HCT116 (cell line): ENCODE measurements around the gene CDK14.

Experiments used
- CEBPB ChIP-seq: IDR thresholded peaks from 2 replicates; pipeline ENCODE4 v1.6.1; 2012; ENCODE audit warnings: low read depth
- ELF1 ChIP-seq: IDR thresholded peaks from 2 replicates; pipeline ENCODE4 v1.6.1; 2012; ENCODE audit warnings: low read depth, borderline replicate concordance
- EZH2 ChIP-seq: fragments of 200-600 bp; sonication (generic); IDR thresholded peaks from 2 replicates; pipeline ENCODE4 v1.6.1; 2017; ENCODE audit warnings: antibody characterized with exemption, mixed run types
- POLR2A ChIP-seq: IDR thresholded peaks from 2 replicates; pipeline ENCODE4 v1.7.0; 2011; ENCODE audit warnings: borderline replicate concordance; ENCODE audit not compliant: insufficient read depth, insufficient read length; ENCODE audit errors: extremely low read depth
- SP1 ChIP-seq: IDR thresholded peaks from 2 replicates; pipeline ENCODE4 v1.6.1; 2012; ENCODE audit warnings: low read depth
- ZNF274 ChIP-seq: fragments of 200-500 bp; sonication (Bioruptor generic); IDR thresholded peaks from 2 replicates; pipeline ENCODE4 v1.6.1; 2014; ENCODE audit warnings: mild to moderate bottlenecking, low read depth, low read length, inconsistent platforms
- TF ChIP-seq, protein P1 (sequence below), 3 experiments: fragments of 200-600 bp in 1 of 3; sonication (generic) in 1 of 3; IDR thresholded peaks in 2 of 3; conservative IDR thresholded peaks in 1 of 3; 2 replicates each; pipeline ENCODE4 v1.5.1; 2012 to 2017; ENCODE audit warnings: low read depth in 2 of 3, low read length in 2 of 3, antibody characterized with exemption in 1 of 3, borderline replicate concordance in 1 of 3, control low read depth in 1 of 3, mild to moderate bottlenecking in 1 of 3, mixed read lengths in 1 of 3, mixed run types in 1 of 3, moderate library complexity in 1 of 3; ENCODE audit not compliant: insufficient read depth in 1 of 3

DNA sequence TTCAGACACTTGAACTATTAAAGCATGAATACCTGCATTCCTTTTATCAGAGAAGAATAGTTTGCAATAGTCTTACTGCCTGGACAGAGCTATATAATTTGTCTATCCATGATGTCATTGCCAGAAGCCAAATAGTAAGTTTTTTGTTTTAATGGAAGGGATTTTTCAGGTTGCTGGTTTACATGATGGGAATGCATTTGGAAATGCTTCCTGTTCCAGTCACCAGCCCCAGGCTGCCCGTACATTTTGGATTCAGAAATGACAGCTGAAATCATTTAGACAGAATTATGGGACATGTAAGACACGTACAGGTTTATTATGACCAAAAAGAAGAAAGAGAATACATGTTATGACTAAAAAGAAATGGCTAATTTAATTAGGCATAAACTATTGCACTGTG is 293.1 kb downstream of the CDK14 start:
- no peak for TF ChIP-seq POLR2A
- no peak for TF ChIP-seq ZNF274
- TF ChIP-seq EZH2: no peak
- TF ChIP-seq, protein P1, sequence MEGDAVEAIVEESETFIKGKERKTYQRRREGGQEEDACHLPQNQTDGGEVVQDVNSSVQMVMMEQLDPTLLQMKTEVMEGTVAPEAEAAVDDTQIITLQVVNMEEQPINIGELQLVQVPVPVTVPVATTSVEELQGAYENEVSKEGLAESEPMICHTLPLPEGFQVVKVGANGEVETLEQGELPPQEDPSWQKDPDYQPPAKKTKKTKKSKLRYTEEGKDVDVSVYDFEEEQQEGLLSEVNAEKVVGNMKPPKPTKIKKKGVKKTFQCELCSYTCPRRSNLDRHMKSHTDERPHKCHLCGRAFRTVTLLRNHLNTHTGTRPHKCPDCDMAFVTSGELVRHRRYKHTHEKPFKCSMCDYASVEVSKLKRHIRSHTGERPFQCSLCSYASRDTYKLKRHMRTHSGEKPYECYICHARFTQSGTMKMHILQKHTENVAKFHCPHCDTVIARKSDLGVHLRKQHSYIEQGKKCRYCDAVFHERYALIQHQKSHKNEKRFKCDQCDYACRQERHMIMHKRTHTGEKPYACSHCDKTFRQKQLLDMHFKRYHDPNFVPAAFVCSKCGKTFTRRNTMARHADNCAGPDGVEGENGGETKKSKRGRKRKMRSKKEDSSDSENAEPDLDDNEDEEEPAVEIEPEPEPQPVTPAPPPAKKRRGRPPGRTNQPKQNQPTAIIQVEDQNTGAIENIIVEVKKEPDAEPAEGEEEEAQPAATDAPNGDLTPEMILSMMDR (IDR thresholded peaks at IDR 0.05 in 2 of 3, conservative IDR thresholded peaks at IDR 0.05 in 1 of 3; ENCODE audit: borderline replicate concordance in 1 of 3, insufficient read depth in 1 of 3, low read depth in 2 of 3, low read length in 2 of 3): no peak
- no peak for TF ChIP-seq CEBPB
- no peak for TF ChIP-seq SP1
- no peak for TF ChIP-seq ELF1
